ENCODE data around the gene UBE2E3. TPM values are rescaled to one million over a fixed set of nuclear protein-coding genes. Genes with fewer than 3 reads are reported as not detected.

UBE2E3 gene
- total and polyA plus RNA-seq, 2 of the 13 experiments (the other 11 are each of a cell fraction or from before 2014, with no cell fraction given) = 45.7 to 92.6 TPM

DNA sequence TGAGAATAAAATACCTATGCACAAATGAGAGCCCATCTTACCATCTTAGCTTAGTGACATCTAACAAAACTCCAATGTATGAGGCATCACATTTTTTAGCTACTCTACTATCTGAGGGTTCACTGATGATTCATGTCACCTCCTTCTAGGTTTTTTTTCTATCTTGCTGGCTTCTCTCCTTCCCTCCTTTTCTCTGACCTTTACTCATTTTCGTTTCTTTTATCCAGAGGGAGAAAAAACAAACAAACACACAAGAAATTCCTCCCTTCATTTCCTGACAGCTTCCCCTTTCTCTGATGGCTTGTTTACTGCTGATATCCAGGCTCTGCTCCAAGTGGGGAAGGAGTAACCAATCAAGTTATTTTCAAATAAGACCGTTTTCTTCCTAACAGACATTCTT is 115.1 kb downstream of the UBE2E3 start (continued):
- TF ChIP-seq, protein P1, sequence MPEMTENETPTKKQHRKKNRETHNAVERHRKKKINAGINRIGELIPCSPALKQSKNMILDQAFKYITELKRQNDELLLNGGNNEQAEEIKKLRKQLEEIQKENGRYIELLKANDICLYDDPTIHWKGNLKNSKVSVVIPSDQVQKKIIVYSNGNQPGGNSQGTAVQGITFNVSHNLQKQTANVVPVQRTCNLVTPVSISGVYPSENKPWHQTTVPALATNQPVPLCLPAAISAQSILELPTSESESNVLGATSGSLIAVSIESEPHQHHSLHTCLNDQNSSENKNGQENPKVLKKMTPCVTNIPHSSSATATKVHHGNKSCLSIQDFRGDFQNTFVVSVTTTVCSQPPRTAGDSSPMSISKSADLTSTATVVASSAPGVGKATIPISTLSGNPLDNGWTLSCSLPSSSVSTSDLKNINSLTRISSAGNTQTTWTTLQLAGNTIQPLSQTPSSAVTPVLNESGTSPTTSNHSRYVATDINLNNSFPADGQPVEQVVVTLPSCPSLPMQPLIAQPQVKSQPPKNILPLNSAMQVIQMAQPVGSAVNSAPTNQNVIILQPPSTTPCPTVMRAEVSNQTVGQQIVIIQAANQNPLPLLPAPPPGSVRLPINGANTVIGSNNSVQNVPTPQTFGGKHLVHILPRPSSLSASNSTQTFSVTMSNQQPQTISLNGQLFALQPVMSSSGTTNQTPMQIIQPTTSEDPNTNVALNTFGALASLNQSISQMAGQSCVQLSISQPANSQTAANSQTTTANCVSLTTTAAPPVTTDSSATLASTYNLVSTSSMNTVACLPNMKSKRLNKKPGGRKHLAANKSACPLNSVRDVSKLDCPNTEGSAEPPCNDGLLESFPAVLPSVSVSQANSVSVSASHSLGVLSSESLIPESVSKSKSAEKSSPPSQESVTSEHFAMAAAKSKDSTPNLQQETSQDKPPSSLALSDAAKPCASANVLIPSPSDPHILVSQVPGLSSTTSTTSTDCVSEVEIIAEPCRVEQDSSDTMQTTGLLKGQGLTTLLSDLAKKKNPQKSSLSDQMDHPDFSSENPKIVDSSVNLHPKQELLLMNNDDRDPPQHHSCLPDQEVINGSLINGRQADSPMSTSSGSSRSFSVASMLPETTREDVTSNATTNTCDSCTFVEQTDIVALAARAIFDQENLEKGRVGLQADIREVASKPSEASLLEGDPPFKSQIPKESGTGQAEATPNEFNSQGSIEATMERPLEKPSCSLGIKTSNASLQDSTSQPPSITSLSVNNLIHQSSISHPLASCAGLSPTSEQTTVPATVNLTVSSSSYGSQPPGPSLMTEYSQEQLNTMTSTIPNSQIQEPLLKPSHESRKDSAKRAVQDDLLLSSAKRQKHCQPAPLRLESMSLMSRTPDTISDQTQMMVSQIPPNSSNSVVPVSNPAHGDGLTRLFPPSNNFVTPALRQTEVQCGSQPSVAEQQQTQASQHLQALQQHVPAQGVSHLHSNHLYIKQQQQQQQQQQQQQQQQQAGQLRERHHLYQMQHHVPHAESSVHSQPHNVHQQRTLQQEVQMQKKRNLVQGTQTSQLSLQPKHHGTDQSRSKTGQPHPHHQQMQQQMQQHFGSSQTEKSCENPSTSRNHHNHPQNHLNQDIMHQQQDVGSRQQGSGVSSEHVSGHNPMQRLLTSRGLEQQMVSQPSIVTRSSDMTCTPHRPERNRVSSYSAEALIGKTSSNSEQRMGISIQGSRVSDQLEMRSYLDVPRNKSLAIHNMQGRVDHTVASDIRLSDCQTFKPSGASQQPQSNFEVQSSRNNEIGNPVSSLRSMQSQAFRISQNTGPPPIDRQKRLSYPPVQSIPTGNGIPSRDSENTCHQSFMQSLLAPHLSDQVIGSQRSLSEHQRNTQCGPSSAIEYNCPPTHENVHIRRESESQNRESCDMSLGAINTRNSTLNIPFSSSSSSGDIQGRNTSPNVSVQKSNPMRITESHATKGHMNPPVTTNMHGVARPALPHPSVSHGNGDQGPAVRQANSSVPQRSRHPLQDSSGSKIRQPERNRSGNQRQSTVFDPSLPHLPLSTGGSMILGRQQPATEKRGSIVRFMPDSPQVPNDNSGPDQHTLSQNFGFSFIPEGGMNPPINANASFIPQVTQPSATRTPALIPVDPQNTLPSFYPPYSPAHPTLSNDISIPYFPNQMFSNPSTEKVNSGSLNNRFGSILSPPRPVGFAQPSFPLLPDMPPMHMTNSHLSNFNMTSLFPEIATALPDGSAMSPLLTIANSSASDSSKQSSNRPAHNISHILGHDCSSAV (CRISPR knock-in tag; IDR thresholded peaks at IDR 0.05; ENCODE audit: borderline replicate concordance) = no peak
- no peak for TF ChIP-seq NFATC3 (CRISPR knock-in tag; IDR thresholded peaks at IDR 0.05)
- no peak for TF ChIP-seq KAT8 (CRISPR knock-in tag; IDR thresholded peaks at IDR 0.05)
- TF ChIP-seq ZSCAN9 (CRISPR knock-in tag; IDR thresholded peaks at IDR 0.05; ENCODE audit: borderline replicate concordance) = no peak

DNA sequence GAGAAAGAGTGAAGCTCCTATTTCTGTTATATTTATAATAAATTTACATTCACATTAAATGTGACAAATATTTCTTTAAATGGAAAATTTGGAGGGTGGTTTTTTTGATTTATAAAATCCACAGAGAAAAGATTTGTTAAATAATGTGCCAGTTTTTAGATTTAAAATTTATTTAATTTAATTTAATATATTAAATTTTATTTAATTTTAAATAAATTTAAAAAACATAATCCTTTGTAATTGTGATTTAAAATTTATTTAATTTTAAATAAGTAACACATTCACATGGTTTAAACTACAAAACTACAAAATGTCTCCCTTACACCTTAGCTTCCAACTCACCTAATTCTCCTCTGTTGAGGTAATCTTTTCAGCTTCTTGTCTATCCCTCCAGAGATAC is 123.3 kb downstream of the UBE2E3 start:
- ATAC-seq (no peak), FAIRE-seq (no peak), DNase-seq (ENCODE audit: low spot score) (no peak)
- no peaks in the 10 kb centered on the region for H3K27me3 ChIP-seq (ENCODE audit: control insufficient read depth in 1 of 2, insufficient read depth in 2 of 2, low read length in 2 of 2)
- no peaks in the 10 kb centered on the region for H3K4me1 ChIP-seq (ENCODE audit: insufficient read depth, low read length)
- H3K36me3 ChIP-seq (replicated peaks in 1 of 2; ENCODE audit: control insufficient read depth in 1 of 2, insufficient read depth in 2 of 2, low read length in 2 of 2) = no peaks in the 10 kb centered on the region
- H3K9me3 ChIP-seq (ENCODE audit: low read length) = no peaks in the 10 kb centered on the region
- H3K27ac ChIP-seq (ENCODE audit: extremely low read length, insufficient read depth, low read length) = no peak overlapping the region
- in situ Hi-C loops (cut with HindIII; ENCODE audit: extremely low pct_ligation_motif_present, low pct_unique_long_range_greater_than_20kb) (loop anchor here (10.0 kb wide), 2 partner anchors 361 to 611 kb away; no protein-coding TSS in a partner anchor), intact Hi-C loops (cut with micrococcal nuclease; ENCODE audit: unreplicated experiment) (loop anchor here (1.0 kb wide), 2 partner anchors 363 to 612 kb away; no protein-coding TSS in a partner anchor)
- H3K4me3 ChIP-seq (replicated peaks in 1 of 3; ENCODE audit: insufficient read depth in 1 of 3, low read depth in 2 of 3, low read length in 3 of 3) = no peak overlapping the region
- no peak overlapping the region for H3K4me2 ChIP-seq (ENCODE audit: low read depth, low read length)
- no peak overlapping the region for H2AFZ ChIP-seq (ENCODE audit: low read length)
- no peak overlapping the region for H3K9ac ChIP-seq (ENCODE audit: insufficient read depth, low read depth, low read length)
- BruUV-seq (replicated peaks) = no TSS peak
- CTCF ChIA-PET (ENCODE audit: low intra/inter-chr PET ratio, low total read pairs) = interaction anchor here (1.3 to 2.8 kb wide), 3 partner anchors 353 to 611 kb away, joined by 5 to 27 read pairs (median 7); partner anchors contain the start of gene ITGA4
- H3K79me2 ChIP-seq (ENCODE audit: insufficient read depth, low read length) = no peaks in the 10 kb centered on the region
- no peaks in the 10 kb centered on the region for H4K20me1 ChIP-seq (ENCODE audit: insufficient read depth, low read length)
- POLR2A ChIA-PET = no interaction called here
- TF ChIP-seq, protein P2, sequence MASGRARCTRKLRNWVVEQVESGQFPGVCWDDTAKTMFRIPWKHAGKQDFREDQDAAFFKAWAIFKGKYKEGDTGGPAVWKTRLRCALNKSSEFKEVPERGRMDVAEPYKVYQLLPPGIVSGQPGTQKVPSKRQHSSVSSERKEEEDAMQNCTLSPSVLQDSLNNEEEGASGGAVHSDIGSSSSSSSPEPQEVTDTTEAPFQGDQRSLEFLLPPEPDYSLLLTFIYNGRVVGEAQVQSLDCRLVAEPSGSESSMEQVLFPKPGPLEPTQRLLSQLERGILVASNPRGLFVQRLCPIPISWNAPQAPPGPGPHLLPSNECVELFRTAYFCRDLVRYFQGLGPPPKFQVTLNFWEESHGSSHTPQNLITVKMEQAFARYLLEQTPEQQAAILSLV (CRISPR knock-in tag; IDR thresholded peaks at IDR 0.05; ENCODE audit: borderline replicate concordance) = no peak
- no peak for TF ChIP-seq POLR2AphosphoS2 (IDR thresholded peaks at IDR 0.05; ENCODE audit: low read depth, low read length)
- no peak for TF ChIP-seq TBX2 (CRISPR knock-in tag; IDR thresholded peaks at IDR 0.05; ENCODE audit: borderline replicate concordance)
- no peak for TF ChIP-seq TBL1XR1 (IDR thresholded peaks at IDR 0.05; ENCODE audit: borderline replicate concordance, low read length, partially characterized antibody)
- no peak for TF ChIP-seq WIZ (CRISPR knock-in tag; IDR thresholded peaks at IDR 0.05)
- TF ChIP-seq ETV5 (CRISPR knock-in tag; IDR thresholded peaks at IDR 0.05; ENCODE audit: borderline replicate concordance) = no peak
- no peak for TF ChIP-seq ZNF562 (CRISPR knock-in tag; IDR thresholded peaks at IDR 0.05; ENCODE audit: borderline replicate concordance)
- TF ChIP-seq, protein P3, sequence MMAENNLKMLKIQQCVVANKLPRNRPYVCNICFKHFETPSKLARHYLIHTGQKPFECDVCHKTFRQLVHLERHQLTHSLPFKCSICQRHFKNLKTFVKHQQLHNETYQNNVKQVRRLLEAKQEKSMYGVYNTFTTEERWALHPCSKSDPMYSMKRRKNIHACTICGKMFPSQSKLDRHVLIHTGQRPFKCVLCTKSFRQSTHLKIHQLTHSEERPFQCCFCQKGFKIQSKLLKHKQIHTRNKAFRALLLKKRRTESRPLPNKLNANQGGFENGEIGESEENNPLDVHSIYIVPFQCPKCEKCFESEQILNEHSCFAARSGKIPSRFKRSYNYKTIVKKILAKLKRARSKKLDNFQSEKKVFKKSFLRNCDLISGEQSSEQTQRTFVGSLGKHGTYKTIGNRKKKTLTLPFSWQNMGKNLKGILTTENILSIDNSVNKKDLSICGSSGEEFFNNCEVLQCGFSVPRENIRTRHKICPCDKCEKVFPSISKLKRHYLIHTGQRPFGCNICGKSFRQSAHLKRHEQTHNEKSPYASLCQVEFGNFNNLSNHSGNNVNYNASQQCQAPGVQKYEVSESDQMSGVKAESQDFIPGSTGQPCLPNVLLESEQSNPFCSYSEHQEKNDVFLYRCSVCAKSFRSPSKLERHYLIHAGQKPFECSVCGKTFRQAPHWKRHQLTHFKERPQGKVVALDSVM (CRISPR knock-in tag; IDR thresholded peaks at IDR 0.05) = no peak
